Measurements from ENCODE around the gene SNX20. TPM values are rescaled to one million over a fixed set of nuclear protein-coding genes. Genes with fewer than 3 reads are reported as not detected.

SNX20 gene
- total RNA-seq, 2 donors from 2014 or later = 0.86 to 1.6 TPM

DNA sequence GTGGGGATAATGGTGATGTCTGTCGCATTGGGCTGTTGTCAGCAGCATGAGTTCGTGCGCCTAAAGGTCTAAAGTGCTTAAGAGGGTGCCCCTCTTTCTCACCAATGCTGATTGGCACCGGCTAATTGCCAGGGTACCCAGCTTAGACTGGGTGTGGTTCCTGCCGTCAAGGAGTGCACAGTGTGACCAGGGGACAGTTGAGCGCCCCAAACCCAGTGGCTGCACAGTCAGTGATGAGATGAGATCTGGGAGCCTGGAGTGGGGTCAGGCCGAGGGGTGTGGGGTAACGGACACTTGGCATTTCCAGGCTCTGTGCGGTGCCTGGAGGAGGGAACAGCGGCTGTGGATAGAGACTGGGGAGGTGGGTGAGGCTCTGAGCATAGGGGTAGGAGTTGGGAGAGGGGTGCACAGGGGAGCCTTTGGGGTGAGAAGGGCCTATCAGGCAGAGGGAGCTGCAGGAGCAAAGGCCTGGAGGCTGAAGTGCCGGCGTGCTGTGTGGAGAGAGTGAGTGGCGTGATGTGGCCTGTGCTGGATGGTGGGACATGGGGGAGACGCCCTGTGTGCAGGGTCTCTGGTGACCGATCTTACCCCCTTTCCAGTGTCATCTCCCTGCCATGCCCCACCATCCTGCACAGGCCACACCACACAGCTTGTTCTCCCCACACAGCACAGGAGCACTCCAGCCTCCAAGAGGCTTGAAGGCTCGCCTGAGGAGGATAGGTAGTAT, 58.3 kb downstream of the SNX20 start:
- Histone ChIP-seq H3K36me3 (no peaks in the 10 kb centered on the region), H3K9ac (ENCODE audit: low read depth in 2 of 2, low read length in 2 of 2) (no peak overlapping the region), H3K27me3 (no peaks in the 10 kb centered on the region), H3K9me3 (no peaks in the 10 kb centered on the region), H3K4me1 (no peaks in the 10 kb centered on the region), H3K4me3 (no peak overlapping the region), H3K27ac (no peak overlapping the region)
- no peak for DNase-seq
- TF ChIP-seq, protein P1, sequence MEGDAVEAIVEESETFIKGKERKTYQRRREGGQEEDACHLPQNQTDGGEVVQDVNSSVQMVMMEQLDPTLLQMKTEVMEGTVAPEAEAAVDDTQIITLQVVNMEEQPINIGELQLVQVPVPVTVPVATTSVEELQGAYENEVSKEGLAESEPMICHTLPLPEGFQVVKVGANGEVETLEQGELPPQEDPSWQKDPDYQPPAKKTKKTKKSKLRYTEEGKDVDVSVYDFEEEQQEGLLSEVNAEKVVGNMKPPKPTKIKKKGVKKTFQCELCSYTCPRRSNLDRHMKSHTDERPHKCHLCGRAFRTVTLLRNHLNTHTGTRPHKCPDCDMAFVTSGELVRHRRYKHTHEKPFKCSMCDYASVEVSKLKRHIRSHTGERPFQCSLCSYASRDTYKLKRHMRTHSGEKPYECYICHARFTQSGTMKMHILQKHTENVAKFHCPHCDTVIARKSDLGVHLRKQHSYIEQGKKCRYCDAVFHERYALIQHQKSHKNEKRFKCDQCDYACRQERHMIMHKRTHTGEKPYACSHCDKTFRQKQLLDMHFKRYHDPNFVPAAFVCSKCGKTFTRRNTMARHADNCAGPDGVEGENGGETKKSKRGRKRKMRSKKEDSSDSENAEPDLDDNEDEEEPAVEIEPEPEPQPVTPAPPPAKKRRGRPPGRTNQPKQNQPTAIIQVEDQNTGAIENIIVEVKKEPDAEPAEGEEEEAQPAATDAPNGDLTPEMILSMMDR (IDR thresholded peaks at IDR 0.05) = no peak
- intact Hi-C loops (cut with DNase I) = no loop called here

GRCh38 chr16:50622029-50622428, 59.1 kb downstream of the SNX20 start:
- no peaks in the 10 kb centered on the region for H3K36me3 ChIP-seq
- H3K27ac ChIP-seq = no peak overlapping the region
- H3K4me3 ChIP-seq = no peak overlapping the region
- DNase-seq = no peak
- H3K9me3 ChIP-seq = no peaks in the 10 kb centered on the region
- TF ChIP-seq, protein P1 (IDR thresholded peaks at IDR 0.05) = no peak
- intact Hi-C loops (cut with DNase I) = no loop called here
- no peaks in the 10 kb centered on the region for H3K27me3 ChIP-seq
- no peak overlapping the region for H3K9ac ChIP-seq (ENCODE audit: low read depth in 2 of 2, low read length in 2 of 2)
- no peaks in the 10 kb centered on the region for H3K4me1 ChIP-seq

Other genes with a start within 250 kb of the SNX20 start
- 1 to 10 TPM; 2.3 TPM for gene NKD1, start 132.9 kb downstream of the SNX20 start, total RNA-seq
- gene NOD2, start 12.3 kb upstream of the SNX20 start, total RNA-seq = 1 to 10 TPM in 1 of 2 donors, under 1 TPM in 1; 0.79 to 1.2 TPM
- gene CYLD, start 60.8 kb upstream of the SNX20 start, total RNA-seq = 10 to 100 TPM; 15.8 to 31.5 TPM

Measured in colonic mucosa (tissue), 4 donors.